ENCODE results near the gene CLEC4E.

Gene CLEC4E

GRCh38 chr12:8507596-8507995 lies 33.1 kb downstream of the CLEC4E start:
- TF ChIP-seq GATA3 (IDR thresholded peaks at IDR 0.05; ENCODE audit: low read depth, low read length) (no peak), GATA2 (IDR thresholded peaks at IDR 0.05; ENCODE audit: low read depth, low read length) (no peak)

- TF ChIP-seq GATA2 (IDR thresholded peaks at IDR 0.05; ENCODE audit: low read depth, low read length) (no peak), GATA3 (IDR thresholded peaks at IDR 0.05; ENCODE audit: low read depth, low read length) (no peak)
These were observed 36.4 kb downstream of the CLEC4E start for GRCh38 chr12:8504351-8504750.

- TF ChIP-seq GATA3 (IDR thresholded peaks at IDR 0.05; ENCODE audit: low read depth, low read length) (no peak), GATA2 (IDR thresholded peaks at IDR 0.05; ENCODE audit: low read depth, low read length) (no peak)
These were observed 39.0 kb downstream of the CLEC4E start for GRCh38 chr12:8501720-8502119.

GRCh38 chr12:8499616-8500015 lies 41.1 kb downstream of the CLEC4E start:
- TF ChIP-seq GATA2 (IDR thresholded peaks at IDR 0.05; ENCODE audit: low read depth, low read length) (no peak), GATA3 (IDR thresholded peaks at IDR 0.05; ENCODE audit: low read depth, low read length) (no peak)

- TF ChIP-seq GATA2 (IDR thresholded peaks at IDR 0.05; ENCODE audit: low read depth, low read length) (no peak), GATA3 (IDR thresholded peaks at IDR 0.05; ENCODE audit: low read depth, low read length) (no peak)
These were observed 47.6 kb downstream of the CLEC4E start for GRCh38 chr12:8493084-8493483.

GRCh38 chr12:8491646-8492530 lies 48.8 kb downstream of the CLEC4E start:
- TF ChIP-seq GATA3 (IDR thresholded peaks at IDR 0.05; ENCODE audit: low read depth, low read length) (no peak), GATA2 (IDR thresholded peaks at IDR 0.05; ENCODE audit: low read depth, low read length) (no peak)
